ENCODE data around the gene FNDC3B. TPM values are rescaled to one million over a fixed set of nuclear protein-coding genes. Genes with fewer than 3 reads are reported as not detected.

The FNDC3B gene
- total RNA-seq, 1 experiment from 2014 or later, result 173 TPM

DNA sequence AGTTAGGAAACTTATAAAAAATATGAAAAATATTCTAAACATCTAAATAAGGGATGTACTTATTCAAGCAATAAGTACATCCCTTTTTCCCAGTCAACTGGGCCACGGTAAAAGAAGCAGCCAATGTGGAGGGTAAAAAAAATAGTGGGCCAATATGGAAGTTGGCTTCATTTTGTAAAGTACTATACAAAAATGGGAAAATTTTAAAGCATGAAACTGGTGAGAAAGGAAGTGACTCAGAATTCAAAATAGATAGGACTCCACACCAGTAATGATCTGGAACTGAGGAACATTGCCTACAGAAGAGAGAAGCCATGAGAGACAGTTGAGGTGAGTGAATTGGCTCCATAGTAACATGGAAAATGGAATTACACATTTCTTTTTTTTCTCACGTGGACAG, 108.9 kb downstream of the FNDC3B start:
- Histone ChIP-seq H3K27me3 (ENCODE audit: control insufficient read depth, insufficient read depth, low read length) (no peaks in the 10 kb centered on the region), H3K36me3 (ENCODE audit: control insufficient read depth, insufficient read depth, low read length) (0 out of 2 replicates have a peak, but pooled peaks cover 2% of the 10 kb centered on the region), H3K4me3 (ENCODE audit: low read depth in 2 of 2, low read length in 2 of 2) (no peak overlapping the region), H3K4me1 (ENCODE audit: control insufficient read depth, insufficient read depth, low read length) (peaks cover 78% of the 10 kb centered on the region), H3K9me3 (ENCODE audit: control insufficient read depth, insufficient read depth, low read depth, low read length) (no peaks in the 10 kb centered on the region), H3K27ac (ENCODE audit: low read length) (peak overlapping the region; percentile 92)
- intact Hi-C loops (cut with micrococcal nuclease; ENCODE audit: unreplicated experiment) (no loop called here), in situ Hi-C loops (cut with HindIII; ENCODE audit: low pct_unique_long_range_greater_than_20kb, low sequenced_read_pairs) (no loop called here)
- TF ChIP-seq, protein P1, sequence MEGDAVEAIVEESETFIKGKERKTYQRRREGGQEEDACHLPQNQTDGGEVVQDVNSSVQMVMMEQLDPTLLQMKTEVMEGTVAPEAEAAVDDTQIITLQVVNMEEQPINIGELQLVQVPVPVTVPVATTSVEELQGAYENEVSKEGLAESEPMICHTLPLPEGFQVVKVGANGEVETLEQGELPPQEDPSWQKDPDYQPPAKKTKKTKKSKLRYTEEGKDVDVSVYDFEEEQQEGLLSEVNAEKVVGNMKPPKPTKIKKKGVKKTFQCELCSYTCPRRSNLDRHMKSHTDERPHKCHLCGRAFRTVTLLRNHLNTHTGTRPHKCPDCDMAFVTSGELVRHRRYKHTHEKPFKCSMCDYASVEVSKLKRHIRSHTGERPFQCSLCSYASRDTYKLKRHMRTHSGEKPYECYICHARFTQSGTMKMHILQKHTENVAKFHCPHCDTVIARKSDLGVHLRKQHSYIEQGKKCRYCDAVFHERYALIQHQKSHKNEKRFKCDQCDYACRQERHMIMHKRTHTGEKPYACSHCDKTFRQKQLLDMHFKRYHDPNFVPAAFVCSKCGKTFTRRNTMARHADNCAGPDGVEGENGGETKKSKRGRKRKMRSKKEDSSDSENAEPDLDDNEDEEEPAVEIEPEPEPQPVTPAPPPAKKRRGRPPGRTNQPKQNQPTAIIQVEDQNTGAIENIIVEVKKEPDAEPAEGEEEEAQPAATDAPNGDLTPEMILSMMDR (IDR thresholded peaks at IDR 0.05), result no peak
- TF ChIP-seq POLR2AphosphoS5 (IDR thresholded peaks at IDR 0.05; ENCODE audit: low read depth, low read length) (no peak), SIN3A (IDR thresholded peaks at IDR 0.05; ENCODE audit: borderline replicate concordance, insufficient read depth, low read depth, low read length) (no peak), TCF7L2 (IDR thresholded peaks at IDR 0.05; ENCODE audit: low read depth, low read length) (no peak)
- TF ChIP-seq, protein P2, sequence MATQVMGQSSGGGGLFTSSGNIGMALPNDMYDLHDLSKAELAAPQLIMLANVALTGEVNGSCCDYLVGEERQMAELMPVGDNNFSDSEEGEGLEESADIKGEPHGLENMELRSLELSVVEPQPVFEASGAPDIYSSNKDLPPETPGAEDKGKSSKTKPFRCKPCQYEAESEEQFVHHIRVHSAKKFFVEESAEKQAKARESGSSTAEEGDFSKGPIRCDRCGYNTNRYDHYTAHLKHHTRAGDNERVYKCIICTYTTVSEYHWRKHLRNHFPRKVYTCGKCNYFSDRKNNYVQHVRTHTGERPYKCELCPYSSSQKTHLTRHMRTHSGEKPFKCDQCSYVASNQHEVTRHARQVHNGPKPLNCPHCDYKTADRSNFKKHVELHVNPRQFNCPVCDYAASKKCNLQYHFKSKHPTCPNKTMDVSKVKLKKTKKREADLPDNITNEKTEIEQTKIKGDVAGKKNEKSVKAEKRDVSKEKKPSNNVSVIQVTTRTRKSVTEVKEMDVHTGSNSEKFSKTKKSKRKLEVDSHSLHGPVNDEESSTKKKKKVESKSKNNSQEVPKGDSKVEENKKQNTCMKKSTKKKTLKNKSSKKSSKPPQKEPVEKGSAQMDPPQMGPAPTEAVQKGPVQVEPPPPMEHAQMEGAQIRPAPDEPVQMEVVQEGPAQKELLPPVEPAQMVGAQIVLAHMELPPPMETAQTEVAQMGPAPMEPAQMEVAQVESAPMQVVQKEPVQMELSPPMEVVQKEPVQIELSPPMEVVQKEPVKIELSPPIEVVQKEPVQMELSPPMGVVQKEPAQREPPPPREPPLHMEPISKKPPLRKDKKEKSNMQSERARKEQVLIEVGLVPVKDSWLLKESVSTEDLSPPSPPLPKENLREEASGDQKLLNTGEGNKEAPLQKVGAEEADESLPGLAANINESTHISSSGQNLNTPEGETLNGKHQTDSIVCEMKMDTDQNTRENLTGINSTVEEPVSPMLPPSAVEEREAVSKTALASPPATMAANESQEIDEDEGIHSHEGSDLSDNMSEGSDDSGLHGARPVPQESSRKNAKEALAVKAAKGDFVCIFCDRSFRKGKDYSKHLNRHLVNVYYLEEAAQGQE (IDR thresholded peaks at IDR 0.05; ENCODE audit: insufficient read depth in 1 of 2, low read depth in 2 of 2, low read length in 1 of 2), result no peak
- ChIA-PET CTCF (no interaction called here), POLR2A (no interaction called here)
- BruUV-seq (replicated peaks), result no TSS peak
- no peak for ATAC-seq
- no peak for DNase-seq (ENCODE audit: low read depth, low spot score)

DNA sequence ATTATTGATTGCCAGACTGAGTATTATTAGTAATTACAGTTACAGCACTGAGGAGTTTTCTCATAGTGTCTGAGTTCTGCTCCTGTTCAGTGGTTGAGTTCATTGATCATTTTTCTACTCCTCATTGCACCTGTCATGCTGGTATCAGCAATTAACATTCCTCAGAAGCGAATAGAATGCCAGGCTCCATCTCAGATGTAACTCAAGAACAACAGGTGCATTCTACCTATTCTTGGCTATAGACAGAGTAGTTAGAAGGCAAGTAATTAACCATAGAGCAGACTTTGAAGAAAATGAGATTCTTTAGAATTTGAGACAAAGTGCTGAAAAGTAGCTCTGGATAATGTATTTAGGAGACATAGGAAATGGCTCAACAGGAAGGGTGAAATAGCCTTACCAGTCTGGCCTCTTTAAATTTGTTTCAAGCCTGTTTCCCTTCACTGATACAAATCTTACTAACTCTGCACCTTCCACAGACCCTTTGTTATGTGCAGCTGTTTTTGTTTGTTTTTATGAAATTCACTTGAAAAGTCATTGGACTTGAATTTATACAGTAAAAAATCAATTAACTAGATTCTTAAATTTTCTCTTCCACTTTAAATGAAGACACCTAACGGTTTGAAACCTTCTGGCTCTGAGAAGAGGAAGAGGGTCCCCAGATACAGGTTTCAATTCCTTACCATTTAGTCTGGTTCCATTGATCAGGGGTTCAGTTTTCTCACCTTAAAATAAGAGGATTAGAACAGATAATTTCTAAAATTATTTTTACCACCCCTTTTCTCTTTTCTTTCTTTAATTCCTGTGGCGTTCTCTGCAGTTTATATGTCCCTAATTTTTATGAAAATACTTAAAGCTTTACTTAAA, 109.6 kb downstream of the FNDC3B start:
- TSS peak; percentile 2 for BruUV-seq (replicated peaks)

More for the DNA sequence above, 109.6 kb downstream of the FNDC3B start:
- peaks cover 84% of the 10 kb centered on the region for H3K4me1 ChIP-seq (ENCODE audit: control insufficient read depth, insufficient read depth, low read length)
- POLR2A ChIA-PET, result interaction anchor here (0.6 to 0.7 kb wide), 3 partner anchors 10 to 342 kb away, joined by 3 read pairs; no protein-coding TSS in a partner anchor
- 0 out of 2 replicates have a peak, but pooled peaks cover 2% of the 10 kb centered on the region for H3K36me3 ChIP-seq (ENCODE audit: control insufficient read depth, insufficient read depth, low read length)
- in situ Hi-C loops (cut with HindIII; ENCODE audit: low pct_unique_long_range_greater_than_20kb, low sequenced_read_pairs) (no loop called here), intact Hi-C loops (cut with micrococcal nuclease; ENCODE audit: unreplicated experiment) (no loop called here)
- no peak overlapping the region for H3K4me3 ChIP-seq (ENCODE audit: low read depth in 2 of 2, low read length in 2 of 2)
- no peak for TF ChIP-seq SIN3A (IDR thresholded peaks at IDR 0.05; ENCODE audit: borderline replicate concordance, insufficient read depth, low read depth, low read length)
- TF ChIP-seq, protein P1 (IDR thresholded peaks at IDR 0.05), result no peak
- peak overlapping the region; percentile 92 for H3K27ac ChIP-seq (ENCODE audit: low read length)
- H3K27me3 ChIP-seq (ENCODE audit: control insufficient read depth, insufficient read depth, low read length), result no peaks in the 10 kb centered on the region
- DNase-seq (ENCODE audit: low read depth, low spot score) (no peak), ATAC-seq (no peak)
- CTCF ChIA-PET, result interaction anchor here (0.8 kb wide), 1 partner anchor 11 kb away, joined by 3 read pairs; no protein-coding TSS in a partner anchor
- H3K9me3 ChIP-seq (ENCODE audit: control insufficient read depth, insufficient read depth, low read depth, low read length), result no peaks in the 10 kb centered on the region
